Measurements from ENCODE around the gene NMRK2.

DNA sequence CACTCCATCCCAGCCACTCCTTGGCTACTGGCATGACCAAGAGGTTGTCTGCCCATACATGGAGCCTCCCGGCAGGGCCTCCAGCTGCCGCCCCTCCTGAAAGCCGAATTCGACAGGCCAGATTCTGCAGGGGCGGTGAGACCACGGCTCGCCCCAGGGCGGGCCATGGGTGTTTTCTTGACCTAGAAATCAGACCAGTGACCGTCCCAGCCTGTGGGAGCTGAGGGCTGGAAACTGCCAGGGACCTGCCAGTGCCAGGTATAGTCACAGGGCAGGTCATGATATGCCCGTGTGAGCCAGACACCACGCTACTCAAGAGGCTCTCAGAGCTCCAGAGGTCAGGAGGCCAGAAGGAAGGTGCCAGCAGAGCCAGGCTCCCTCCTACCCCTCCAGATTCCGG, 21.2 kb downstream of the NMRK2 start:
- TF ChIP-seq, protein P1, sequence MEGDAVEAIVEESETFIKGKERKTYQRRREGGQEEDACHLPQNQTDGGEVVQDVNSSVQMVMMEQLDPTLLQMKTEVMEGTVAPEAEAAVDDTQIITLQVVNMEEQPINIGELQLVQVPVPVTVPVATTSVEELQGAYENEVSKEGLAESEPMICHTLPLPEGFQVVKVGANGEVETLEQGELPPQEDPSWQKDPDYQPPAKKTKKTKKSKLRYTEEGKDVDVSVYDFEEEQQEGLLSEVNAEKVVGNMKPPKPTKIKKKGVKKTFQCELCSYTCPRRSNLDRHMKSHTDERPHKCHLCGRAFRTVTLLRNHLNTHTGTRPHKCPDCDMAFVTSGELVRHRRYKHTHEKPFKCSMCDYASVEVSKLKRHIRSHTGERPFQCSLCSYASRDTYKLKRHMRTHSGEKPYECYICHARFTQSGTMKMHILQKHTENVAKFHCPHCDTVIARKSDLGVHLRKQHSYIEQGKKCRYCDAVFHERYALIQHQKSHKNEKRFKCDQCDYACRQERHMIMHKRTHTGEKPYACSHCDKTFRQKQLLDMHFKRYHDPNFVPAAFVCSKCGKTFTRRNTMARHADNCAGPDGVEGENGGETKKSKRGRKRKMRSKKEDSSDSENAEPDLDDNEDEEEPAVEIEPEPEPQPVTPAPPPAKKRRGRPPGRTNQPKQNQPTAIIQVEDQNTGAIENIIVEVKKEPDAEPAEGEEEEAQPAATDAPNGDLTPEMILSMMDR (conservative IDR thresholded peaks at IDR 0.05; ENCODE audit: low read depth, low read length) = no peak
- TF ChIP-seq EZH2 (IDR thresholded peaks at IDR 0.05; ENCODE audit: borderline replicate concordance, low read depth, low read length, poor library complexity, severe bottlenecking) = no peak

All from A673 (cell line).